HG03558 (cell line): ENCODE results near the gene DOCK11.
"Not testable (repeated sequence)": the region's sequence is repeated elsewhere in the genome, so short reads cannot be mapped to it uniquely, and the experiment has no call there.

Experiments
- ATAC-seq: cut with Tn5 transposase; IDR thresholded peaks from one replicate; pipeline ENCODE4 v1.9.1; 2021; ENCODE audit warnings: moderate number of reproducible peaks; ENCODE audit not compliant: unreplicated experiment; ENCODE audit errors: extremely low read depth

Gene DOCK11

GRCh38 chrX:118564498-118564897, 68.9 kb downstream of the DOCK11 start:
- ATAC-seq = no peak

DNA sequence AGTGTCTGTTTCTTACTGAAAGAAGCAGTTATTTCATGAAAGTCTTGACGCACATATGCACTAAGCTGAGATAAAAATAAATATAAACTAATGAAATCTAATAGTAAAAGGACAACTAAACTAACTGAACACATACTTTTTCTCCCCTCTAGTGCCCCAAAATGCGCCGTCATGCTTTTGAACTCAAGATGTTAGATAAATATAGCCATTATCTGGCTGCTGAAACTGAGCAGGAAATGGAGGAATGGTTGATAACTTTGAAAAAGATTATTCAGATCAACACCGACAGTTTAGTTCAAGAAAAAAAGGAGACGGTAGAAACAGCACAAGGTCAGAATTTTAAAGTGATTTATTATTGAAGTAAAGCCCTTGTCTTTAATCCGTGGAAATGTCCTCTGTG, 70.2 kb downstream of the DOCK11 start:
- ATAC-seq = no peak

DNA sequence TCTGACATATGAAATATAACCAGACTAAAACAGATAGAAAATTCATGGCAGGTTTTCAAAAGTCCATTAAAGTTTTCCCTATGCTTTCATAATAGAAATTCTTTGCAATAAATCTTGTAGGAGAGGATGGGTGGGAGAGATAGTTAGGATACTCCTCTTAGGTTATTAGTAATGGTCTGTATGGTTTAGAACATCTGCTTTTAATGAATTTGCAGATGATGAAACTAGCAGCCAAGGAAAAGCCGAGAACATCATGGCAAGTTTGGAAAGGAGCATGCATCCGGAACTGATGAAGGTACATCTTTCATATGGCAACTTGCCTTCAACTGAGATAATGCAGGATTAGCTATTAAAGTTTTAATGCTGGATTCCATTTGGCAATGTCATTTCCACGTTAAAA, 70.7 kb downstream of the DOCK11 start:
- no peak for ATAC-seq

DNA sequence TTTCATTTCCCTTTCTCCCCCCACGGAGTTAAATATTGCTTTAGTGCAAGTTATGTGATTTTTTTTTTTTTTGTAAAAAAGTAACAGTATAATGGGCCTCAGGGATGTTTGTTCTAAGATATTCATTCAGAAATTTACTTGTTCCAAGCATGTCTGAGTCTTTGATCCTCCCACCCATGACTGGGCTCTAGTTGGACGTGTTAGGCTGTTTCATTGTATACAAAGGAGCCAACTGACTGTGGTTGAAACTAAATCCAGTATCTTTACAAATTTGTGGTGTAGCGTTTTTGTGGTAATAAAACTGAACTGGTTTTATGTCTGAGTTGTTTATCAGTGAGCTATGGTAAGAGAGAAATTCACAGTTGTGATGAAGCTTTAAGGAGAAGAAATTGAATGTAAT, 74.1 kb downstream of the DOCK11 start:
- ATAC-seq = no peak

- ATAC-seq = no peak
Observed at GRCh38 chrX:118570209-118570608, 74.6 kb downstream of the DOCK11 start.

DNA sequence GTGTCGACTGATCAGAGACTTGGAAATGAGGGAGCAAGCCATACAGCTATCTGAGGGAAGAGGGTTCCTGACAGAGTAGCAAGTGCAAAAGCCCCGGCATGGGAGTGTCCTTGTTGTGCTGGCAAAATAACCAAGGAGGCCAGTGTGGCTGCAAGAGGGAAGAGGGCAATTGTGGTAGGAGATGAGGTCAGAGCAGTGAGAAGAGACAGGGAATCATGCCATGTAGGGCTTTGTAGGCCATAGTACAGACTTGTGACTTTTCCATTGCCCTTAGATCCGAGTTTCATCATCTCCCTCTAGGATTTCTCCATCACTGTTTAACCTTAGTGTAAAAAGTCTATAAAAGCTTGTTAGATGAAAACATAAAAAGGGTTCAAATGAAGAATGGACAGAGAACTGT, 76.2 kb downstream of the DOCK11 start:
- no peak for ATAC-seq

DNA sequence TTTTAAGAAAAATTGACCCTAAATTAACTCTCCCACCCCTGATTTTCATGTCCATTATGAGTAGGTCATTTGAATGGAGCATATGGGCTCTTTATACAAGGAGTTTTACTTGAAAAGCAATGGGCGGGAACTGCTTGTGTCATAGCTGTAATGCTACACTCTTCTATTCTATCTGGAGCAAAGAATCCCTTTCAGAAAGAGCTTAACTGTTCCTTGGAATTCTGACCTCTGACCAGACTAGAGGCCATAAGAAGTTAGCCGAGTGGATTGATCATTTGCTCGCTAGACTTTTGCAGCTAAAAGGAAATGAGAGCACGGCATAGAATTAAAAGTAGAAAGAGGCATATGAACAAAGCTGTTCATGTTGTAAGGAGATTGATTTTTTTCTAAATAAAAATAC, 79.1 kb downstream of the DOCK11 start:
- ATAC-seq = no peak

GRCh38 chrX:118577041-118577440, 81.4 kb downstream of the DOCK11 start:
- no peak for ATAC-seq

DNA sequence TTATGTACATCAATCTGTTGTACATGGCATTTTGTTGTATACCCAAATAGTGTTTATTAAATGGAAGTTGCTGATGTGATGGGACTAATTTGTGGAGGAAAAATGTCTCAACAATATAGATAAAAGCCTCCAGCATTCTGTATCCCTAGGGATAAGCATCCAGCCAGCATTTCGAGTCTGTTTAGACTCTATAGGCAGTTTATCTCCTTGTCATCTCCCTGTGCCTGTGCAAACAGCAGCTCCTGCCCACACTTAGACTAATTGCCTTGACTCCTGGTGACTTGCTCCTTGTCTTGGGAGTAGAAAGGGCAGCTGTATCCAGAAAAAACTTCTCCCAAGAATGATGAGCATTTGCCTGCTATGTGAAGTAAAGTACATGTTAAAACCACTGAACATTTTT, 83.8 kb downstream of the DOCK11 start:
- no peak for ATAC-seq

GRCh38 chrX:118582926-118583325, 87.3 kb downstream of the DOCK11 start:
- not testable (repeated sequence) for ATAC-seq

- ATAC-seq = no peak
Observed at GRCh38 chrX:118583781-118584180, 88.2 kb downstream of the DOCK11 start.

DNA sequence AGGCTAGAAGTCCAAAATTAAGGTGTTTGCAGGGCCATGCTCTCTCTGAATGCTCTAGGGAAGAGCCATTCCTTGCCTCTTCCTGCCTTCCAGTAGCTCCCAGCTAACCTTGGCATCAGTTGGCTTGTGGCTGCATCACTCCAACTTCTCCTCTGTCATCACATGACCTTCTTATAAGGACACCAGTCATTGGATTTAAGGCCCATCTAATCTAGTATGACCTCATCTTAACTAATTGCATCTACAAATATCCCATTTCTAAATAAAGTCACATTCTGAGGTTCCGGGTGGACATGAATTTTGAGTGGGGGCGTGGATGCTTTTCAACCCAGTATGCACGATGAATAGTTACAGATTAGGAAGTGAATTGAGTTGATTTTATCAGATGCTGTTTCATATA, 89.7 kb downstream of the DOCK11 start:
- ATAC-seq = no peak

DNA sequence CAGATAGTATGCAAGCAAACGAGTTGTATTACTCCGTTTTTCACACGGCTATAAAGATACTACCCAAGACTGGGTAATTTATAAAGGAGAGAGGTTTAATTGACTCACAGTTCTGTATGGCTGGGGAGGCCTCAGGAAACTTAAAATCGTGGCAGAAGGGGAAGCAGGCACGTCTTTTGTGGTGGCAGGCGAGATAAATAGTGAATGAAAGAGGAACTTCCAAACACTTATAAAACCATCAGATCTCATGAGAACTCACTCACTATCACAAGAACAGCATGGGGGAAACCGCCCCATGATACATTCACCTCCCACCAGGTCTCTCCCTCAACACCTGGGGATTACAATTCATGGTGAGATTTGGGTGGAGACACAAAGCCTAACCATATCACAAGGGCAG, 90.6 kb downstream of the DOCK11 start:
- not testable (repeated sequence) for ATAC-seq

DNA sequence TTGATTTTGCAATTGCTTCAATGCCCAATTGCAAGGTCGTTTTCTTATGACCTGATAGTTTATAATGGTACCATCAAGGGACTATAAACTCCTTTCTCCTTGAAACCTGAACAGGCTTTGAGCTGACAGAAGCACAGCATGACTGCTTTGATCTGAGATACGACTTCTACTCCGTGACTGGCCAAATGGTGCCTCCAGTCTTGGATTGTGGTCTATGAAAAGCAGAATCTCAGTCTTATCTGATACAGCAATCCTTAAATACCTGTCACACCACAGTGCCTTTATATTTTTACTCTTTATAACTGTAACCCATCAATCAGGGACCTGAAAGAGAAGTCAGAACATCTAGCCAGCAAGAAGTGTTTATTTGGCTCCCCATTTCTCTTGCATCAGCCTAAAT, 93.1 kb downstream of the DOCK11 start:
- no peak for ATAC-seq

- no peak for ATAC-seq
Observed at GRCh38 chrX:118589227-118589626, 93.6 kb downstream of the DOCK11 start.

- no peak for ATAC-seq
Observed at GRCh38 chrX:118593407-118593806, 97.8 kb downstream of the DOCK11 start.

DNA sequence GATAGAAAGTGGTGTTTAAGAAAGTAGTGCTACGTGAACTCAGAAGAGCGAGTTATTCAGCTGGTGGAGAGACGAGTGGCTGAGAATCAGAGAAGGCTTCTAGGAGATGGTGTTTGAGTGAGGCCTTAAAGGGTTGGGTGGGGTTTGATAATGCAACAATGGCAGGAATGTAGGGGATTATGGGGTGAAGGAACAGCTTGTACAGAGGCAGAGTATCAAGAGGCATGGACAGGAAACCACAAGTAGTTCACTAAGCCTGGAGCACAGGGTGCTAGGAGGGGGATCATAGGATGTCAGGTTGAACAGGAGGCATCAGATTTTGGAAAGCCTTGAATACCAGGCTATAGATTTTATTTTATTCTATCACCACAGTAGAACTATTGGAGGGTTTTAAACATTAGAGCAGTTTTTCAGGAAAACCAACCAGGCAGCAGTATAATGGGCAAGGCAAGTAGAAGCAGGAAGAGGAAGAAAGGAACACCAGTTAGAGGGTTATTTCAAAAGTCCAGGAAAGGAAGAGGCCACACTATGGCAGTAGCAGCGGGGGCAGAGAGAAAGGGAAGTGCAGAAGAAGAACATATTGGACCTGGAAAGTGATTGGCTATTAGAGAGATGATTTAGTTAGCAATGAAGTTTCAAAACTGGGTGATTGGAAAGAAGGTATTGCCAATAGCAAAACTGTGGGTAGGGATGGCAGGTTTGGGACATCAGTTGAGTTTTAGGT, 99.2 kb downstream of the DOCK11 start:
- no peak for ATAC-seq

- ATAC-seq = no peak
Observed at GRCh38 chrX:118595501-118596042, 100.0 kb downstream of the DOCK11 start.

DNA sequence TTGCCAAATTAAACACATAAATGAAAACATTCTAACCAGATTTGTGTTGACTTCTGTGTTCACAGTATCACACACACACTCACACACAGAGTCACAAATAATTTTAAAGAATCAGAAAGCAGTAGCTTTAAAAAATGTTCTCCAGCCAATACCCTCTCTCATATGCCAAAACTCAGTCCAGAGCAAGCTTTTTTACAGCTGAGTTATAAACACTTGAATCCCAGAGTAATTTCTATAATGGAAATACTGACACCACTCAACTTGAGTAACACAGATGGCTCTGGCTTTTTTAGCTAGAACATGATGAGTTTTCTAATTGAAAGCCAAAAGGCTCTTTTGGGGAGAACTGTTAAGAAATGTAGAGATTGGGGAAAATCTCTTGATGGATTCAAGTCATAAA, 100.8 kb downstream of the DOCK11 start:
- no peak for ATAC-seq

DNA sequence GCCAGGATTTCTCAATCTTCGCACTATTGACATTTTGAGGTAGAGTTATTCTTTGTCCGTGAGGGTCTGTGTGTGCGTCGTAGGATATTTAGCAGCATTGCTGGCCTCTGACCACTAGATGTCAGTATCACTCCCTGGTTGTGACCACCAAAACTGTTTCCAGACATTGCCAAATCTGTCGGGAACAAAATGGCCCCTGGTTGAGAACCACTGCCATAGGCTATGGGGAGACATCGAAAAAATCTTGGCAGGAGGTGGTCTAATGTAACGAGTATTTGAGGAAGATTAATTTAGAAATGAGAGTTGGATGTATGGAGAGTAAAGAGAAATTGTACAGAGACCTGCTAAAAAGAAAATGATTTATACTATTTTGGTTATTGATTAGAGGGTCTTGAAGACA, 108.4 kb downstream of the DOCK11 start:
- no peak for ATAC-seq

- no peak for ATAC-seq
Observed at GRCh38 chrX:118612290-118612689, 116.7 kb downstream of the DOCK11 start.

DNA sequence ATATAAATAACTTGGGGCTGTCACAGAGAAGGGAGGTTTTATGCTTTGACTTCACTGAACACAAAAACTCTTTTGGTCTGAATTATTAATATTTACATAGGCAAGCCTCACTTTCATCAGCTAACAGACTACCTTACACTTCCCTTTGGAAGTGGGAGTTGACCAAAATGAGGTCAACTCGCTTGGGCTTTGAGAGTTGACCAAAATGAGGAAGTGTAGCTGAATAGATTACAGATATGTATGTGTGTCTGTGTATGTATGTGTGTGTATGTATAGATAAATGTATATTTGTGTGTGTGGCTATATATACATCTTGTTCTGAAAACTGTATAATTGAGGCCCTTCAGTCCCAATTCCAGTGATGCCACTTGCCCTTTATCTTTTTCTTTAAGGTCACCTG, 118.5 kb downstream of the DOCK11 start:
- no peak for ATAC-seq
